HepG2 (cell line): ENCODE data around the gene PRR4. TPM values are rescaled to one million over a fixed set of nuclear protein-coding genes. Genes with fewer than 3 reads are reported as not detected.
A peak's percentile ranks its signal among the peaks of the same experiment; 100 is the strongest.

ENCODE experiments used
- CREBL2 ChIP-seq: sonication (generic); formaldehyde crosslinking; IDR thresholded peaks from 2 replicates; pipeline ENCODE4 v1.8.1; 2023; ENCODE audit warnings: missing genetic modification reagents, mild to moderate bottlenecking, borderline replicate concordance
- ETV5 ChIP-seq: IDR thresholded peaks from 2 replicates; pipeline ENCODE4 v1.6.1; 2018; ENCODE audit warnings: missing biosample characterization, missing genetic modification reagents, inconsistent platforms, borderline replicate concordance
- FOXP1 ChIP-seq, 2 experiments: fragments of 450-650 bp in 1 of 2; IDR thresholded peaks; 2 replicates each; pipeline ENCODE4 v1.6.1; 2017 to 2018; ENCODE audit warnings: antibody characterized with exemption in 1 of 2
- HBP1 ChIP-seq: IDR thresholded peaks from 2 replicates; pipeline ENCODE4 v1.6.1; 2016; ENCODE audit warnings: low read depth, control low read depth
- NBN ChIP-seq: fragments of 450-650 bp; conservative IDR thresholded peaks from 2 replicates; pipeline ENCODE4 v1.6.1; 2017
- NFAT5 ChIP-seq: sonication (generic); formaldehyde crosslinking; IDR thresholded peaks from 2 replicates; pipeline ENCODE4 v1.4.0; 2020; ENCODE audit warnings: missing genetic modification reagents
- PATZ1 ChIP-seq: sonication (generic); formaldehyde crosslinking; IDR thresholded peaks from 2 replicates; pipeline ENCODE4 v1.4.0; 2020; ENCODE audit warnings: missing genetic modification reagents
- PLSCR1 ChIP-seq: sonication (generic); formaldehyde crosslinking; IDR thresholded peaks from 2 replicates; pipeline ENCODE4 v1.5.0; 2020; ENCODE audit warnings: missing genetic modification reagents, mild to moderate bottlenecking, borderline replicate concordance
- PPARG ChIP-seq: conservative IDR thresholded peaks from 2 replicates; pipeline ENCODE4 v1.6.1; 2016; ENCODE audit warnings: missing biosample characterization, missing genetic modification reagents
- SOX6 ChIP-seq, 2 experiments: fragments of 450-650 bp in 1 of 2; sonication (generic) in 1 of 2; formaldehyde crosslinking in 1 of 2; IDR thresholded peaks; 2 replicates each; pipeline versions ENCODE4 v1.4.0 to v1.6.1; 2017 to 2020; ENCODE audit warnings: antibody characterized with exemption in 1 of 2, mild to moderate bottlenecking in 1 of 2, missing genetic modification reagents in 1 of 2
- TMF1 ChIP-seq: sonication (generic); formaldehyde crosslinking; IDR thresholded peaks from 2 replicates; pipeline ENCODE4 v1.8.1; 2022; ENCODE audit warnings: low read depth, missing genetic modification reagents
- TOE1 ChIP-seq: sonication (generic); formaldehyde crosslinking; IDR thresholded peaks from 2 replicates; pipeline ENCODE4 v1.4.0; 2020; ENCODE audit warnings: mild to moderate bottlenecking, missing genetic modification reagents
- XRCC5 ChIP-seq: fragments of 200-400 bp; formaldehyde crosslinking; optimal IDR thresholded peaks from 2 replicates; pipeline ENCODE3; 2017; ENCODE audit warnings: mild to moderate bottlenecking, low read length
- ZBTB26 ChIP-seq: IDR thresholded peaks from 2 replicates; pipeline ENCODE4 v1.6.1; 2016; ENCODE audit warnings: missing compliant biosample characterization, missing genetic modification reagents, borderline replicate concordance
- ZNF12 ChIP-seq: sonication (generic); formaldehyde crosslinking; IDR thresholded peaks from 2 replicates; pipeline ENCODE4 v1.5.0; 2020; ENCODE audit warnings: missing genetic modification reagents
- ZNF430 ChIP-seq: sonication (generic); formaldehyde crosslinking; IDR thresholded peaks from 2 replicates; pipeline ENCODE4 v1.9.0; 2021; ENCODE audit warnings: mild to moderate bottlenecking, missing genetic modification reagents
- ZNF597 ChIP-seq: sonication (generic); formaldehyde crosslinking; IDR thresholded peaks from 2 replicates; pipeline ENCODE4 v1.5.0; 2020; ENCODE audit warnings: missing genetic modification reagents
- polyA plus RNA-seq, 8 experiments: library from polyadenylated mRNA; depleted of rRNA in 3 of 8; stranded (reverse) in 7 of 8; unstranded in 1 of 8; fragments of >200 nt; fragmentation: Illumina TruSeq in 4 of 8; extraction: Trizol in 4 of 8; gene quantifications; 2 replicates each; pipeline versions ENCODE4 v1.2.1 to v1.2.3, GENCODE V29; 2011 to 2016; ENCODE audit warnings: low read depth in 4 of 8, missing spikeins in 1 of 8, mixed read lengths in 1 of 8; ENCODE audit not compliant: insufficient read depth in 1 of 8
- total RNA-seq, 5 experiments: library from RNA; depleted of rRNA; stranded (reverse); fragments of >200 nt; fragmentation: Illumina TruSeq; extraction: Trizol; gene quantifications; 2 replicates each; pipeline ENCODE4 v1.2.3, GENCODE V29; 2016; ENCODE audit warnings: low read depth in 1 of 5

Gene PRR4
- total and polyA plus RNA-seq, 2 of the 13 experiments (the other 11 are each of a cell fraction or from before 2014, with no cell fraction given) = 2.3 to 5.4 TPM

GRCh38 chr12:10891937-10892336 is 42.7 kb upstream of the PRR4 start (continued):
- no peak for TF ChIP-seq NFAT5 (CRISPR knock-in tag)
- TF ChIP-seq TOE1 (CRISPR knock-in tag) = peak; percentile 96
- TF ChIP-seq ZBTB26 (CRISPR knock-in tag) = peak; percentile 65; the same call in 1 of the 2 replicates
- TF ChIP-seq ZNF430 = peak; percentile 92; the same call in 1 of the 2 replicates
- TF ChIP-seq CREBL2 (CRISPR knock-in tag) = no peak
- TF ChIP-seq FOXP1 (IDR thresholded peaks at IDR 0.05) = no peak
- peak; percentile 93 for TF ChIP-seq FOXP1 (CRISPR knock-in tag; IDR thresholded peaks at IDR 0.05)
- TF ChIP-seq SOX6 (IDR thresholded peaks at IDR 0.05) = no peak
- peak; percentile 94 for TF ChIP-seq SOX6 (CRISPR knock-in tag; IDR thresholded peaks at IDR 0.05)
- peak; percentile 82 for TF ChIP-seq XRCC5
- no peak for TF ChIP-seq NBN
- TF ChIP-seq ZNF597 = no peak
- peak; percentile 66; the same call in 1 of the 2 replicates for TF ChIP-seq PATZ1 (CRISPR knock-in tag)
- TF ChIP-seq PPARG (CRISPR knock-in tag) = 0 out of 2 replicates have a peak, but pooled peaks have one; percentile 71
- peak; percentile 67; the same call in 1 of the 2 replicates for TF ChIP-seq HBP1 (CRISPR knock-in tag)
- TF ChIP-seq ETV5 (CRISPR knock-in tag) = peak; percentile 78; the same call in 1 of the 2 replicates
- peak; percentile 83; the same call in 1 of the 2 replicates for TF ChIP-seq ZNF12 (CRISPR knock-in tag)
- TF ChIP-seq PLSCR1 (CRISPR knock-in tag) = no peak
- TF ChIP-seq TMF1 (CRISPR knock-in tag) = no peak
